Stimulated activated CD8-positive, alpha-beta memory T cell treated with anti-CD3 and anti-CD28 coated beads, Interleukin-4, amount 100 ng/mL, for 48 hours (primary cell): Measurements from ENCODE around the gene PCYT1B.

Experiments used
- DNase-seq: peaks from one replicate; pipeline ENCODE4 v3.0.0-alpha.2; 2020

Gene PCYT1B

GRCh38 chrX:24515447-24515846 lies 131.7 kb downstream of the PCYT1B start:
- no peak for DNase-seq

- DNase-seq = peak; percentile 42
These were observed 133.7 kb downstream of the PCYT1B start for GRCh38 chrX:24513416-24513815.

GRCh38 chrX:24508375-24508774 lies 138.8 kb downstream of the PCYT1B start:
- no peak for DNase-seq
